AG09309 (cell line): ENCODE measurements around the gene FAM83F.

ENCODE experiments used
- DNase-seq: peaks from one replicate; pipeline ENCODE4 v3.0.0-alpha.2; 2010; ENCODE audit warnings: low read depth
- H3K4me3 ChIP-seq: 2 replicates; pipeline ENCODE4 v1.5.1; 2011; ENCODE audit warnings: mild to moderate bottlenecking, low read depth, low read length, moderate library complexity; ENCODE audit not compliant: control insufficient read depth
- TF ChIP-seq, protein P1 (sequence below): IDR thresholded peaks from 2 replicates; pipeline ENCODE4 v1.5.1; 2011; ENCODE audit warnings: mild to moderate bottlenecking, low read depth, low read length, inconsistent platforms; ENCODE audit not compliant: insufficient read depth, control insufficient read depth; ENCODE audit errors: missing control alignments

FAM83F gene

DNA sequence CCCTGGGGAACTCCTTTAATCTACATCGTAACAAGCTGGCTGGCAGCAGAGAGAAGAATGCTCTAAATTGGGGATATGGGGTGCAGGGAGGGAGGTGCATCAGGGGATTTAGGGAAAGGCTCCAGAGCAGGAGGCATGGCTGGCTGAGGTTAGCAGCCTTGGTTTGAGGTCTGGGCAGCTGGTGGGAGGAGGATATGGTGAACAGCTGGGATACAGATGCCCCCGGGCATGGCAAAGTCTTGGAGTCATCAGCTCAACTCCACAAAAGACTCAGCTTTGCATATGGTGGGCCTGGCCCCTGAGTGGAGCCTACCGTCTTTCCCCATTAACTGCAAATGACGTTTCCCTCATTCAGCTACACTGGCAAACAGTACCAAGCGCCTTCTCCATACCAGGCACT, 5.4 kb downstream of the FAM83F start:
- DNase-seq = no peak
- TF ChIP-seq, protein P1, sequence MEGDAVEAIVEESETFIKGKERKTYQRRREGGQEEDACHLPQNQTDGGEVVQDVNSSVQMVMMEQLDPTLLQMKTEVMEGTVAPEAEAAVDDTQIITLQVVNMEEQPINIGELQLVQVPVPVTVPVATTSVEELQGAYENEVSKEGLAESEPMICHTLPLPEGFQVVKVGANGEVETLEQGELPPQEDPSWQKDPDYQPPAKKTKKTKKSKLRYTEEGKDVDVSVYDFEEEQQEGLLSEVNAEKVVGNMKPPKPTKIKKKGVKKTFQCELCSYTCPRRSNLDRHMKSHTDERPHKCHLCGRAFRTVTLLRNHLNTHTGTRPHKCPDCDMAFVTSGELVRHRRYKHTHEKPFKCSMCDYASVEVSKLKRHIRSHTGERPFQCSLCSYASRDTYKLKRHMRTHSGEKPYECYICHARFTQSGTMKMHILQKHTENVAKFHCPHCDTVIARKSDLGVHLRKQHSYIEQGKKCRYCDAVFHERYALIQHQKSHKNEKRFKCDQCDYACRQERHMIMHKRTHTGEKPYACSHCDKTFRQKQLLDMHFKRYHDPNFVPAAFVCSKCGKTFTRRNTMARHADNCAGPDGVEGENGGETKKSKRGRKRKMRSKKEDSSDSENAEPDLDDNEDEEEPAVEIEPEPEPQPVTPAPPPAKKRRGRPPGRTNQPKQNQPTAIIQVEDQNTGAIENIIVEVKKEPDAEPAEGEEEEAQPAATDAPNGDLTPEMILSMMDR = no peak
- H3K4me3 ChIP-seq = no peak overlapping the region

- H3K4me3 ChIP-seq = no peak overlapping the region
- TF ChIP-seq, protein P1 = no peak
- no peak for DNase-seq
Observed at GRCh38 chr22:40001106-40001505, 6.4 kb downstream of the FAM83F start.

GRCh38 chr22:40001800-40002577, 7.2 kb downstream of the FAM83F start:
- TF ChIP-seq, protein P1 = no peak
- DNase-seq = no peak
- H3K4me3 ChIP-seq = no peak overlapping the region

GRCh38 chr22:40002935-40003715, 8.4 kb downstream of the FAM83F start:
- no peak for DNase-seq
- TF ChIP-seq, protein P1 = no peak

GRCh38 chr22:40004836-40005235, 10.1 kb downstream of the FAM83F start:
- H3K4me3 ChIP-seq = no peak overlapping the region
- no peak for DNase-seq
- TF ChIP-seq, protein P1 = no peak

More at GRCh38 chr22:40002935-40003715, 8.4 kb downstream of the FAM83F start:
- no peak overlapping the region for H3K4me3 ChIP-seq

GRCh38 chr22:40006641-40007040, 11.9 kb downstream of the FAM83F start:
- DNase-seq = no peak
- TF ChIP-seq, protein P1 = no peak
- no peak overlapping the region for H3K4me3 ChIP-seq
